ENCODE data around the gene RBM4B. TPM values are rescaled to one million over a fixed set of nuclear protein-coding genes. Genes with fewer than 3 reads are reported as not detected.

The RBM4B gene
- 13.0 and 16.2 TPM in 2 replicates for total RNA-seq

DNA sequence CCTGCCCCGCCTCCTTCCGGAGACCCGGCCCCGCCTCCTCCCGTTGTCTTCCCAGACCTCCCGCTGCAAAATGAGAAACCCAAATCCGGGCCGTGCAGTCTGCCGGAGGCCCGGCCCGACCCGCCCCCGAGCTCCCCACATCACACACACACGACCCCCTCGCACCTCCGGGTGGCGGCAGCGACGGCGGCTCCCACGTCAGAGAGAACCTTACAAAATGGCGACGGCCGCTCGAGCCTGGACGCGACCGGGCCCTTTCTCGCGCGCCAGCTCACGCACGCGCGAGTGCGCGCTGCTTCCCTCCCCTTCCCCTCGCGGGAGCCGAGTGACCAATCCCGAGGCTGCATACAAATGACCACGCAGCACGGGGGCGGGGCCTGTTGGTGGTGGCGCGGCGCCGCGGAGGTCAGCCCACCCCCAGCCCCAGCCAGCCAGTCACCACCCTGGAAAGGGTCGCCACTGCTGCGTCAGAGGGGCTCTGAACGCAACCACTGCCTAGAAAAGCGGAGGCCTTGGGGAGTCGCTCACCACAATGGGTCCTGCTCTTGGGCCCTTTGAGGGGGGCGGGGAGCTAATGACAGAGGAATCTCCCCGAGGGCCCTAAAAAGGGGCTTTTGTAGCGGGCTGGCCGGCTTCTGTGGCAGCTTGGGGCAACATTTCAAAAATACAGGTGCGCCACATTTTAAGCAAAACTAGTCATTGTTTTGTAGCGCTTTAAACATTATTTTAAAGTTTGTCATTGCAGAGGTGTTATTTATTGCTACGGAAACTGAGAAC is at the start of gene RBM4B:
RBM4B (minus strand) TSS at position 289 of the 777 bp plus-strand sequence. CDS start 808 bp downstream, outside the sequence.

GRCh38 chr11:66638177-66639065 is 39.3 kb downstream of the RBM4B start, which contains the start of gene RBM4:
RBM4 (plus strand) TSS chr11:66638703; CDS start chr11:66639712, 1,009 bp downstream.

DNA sequence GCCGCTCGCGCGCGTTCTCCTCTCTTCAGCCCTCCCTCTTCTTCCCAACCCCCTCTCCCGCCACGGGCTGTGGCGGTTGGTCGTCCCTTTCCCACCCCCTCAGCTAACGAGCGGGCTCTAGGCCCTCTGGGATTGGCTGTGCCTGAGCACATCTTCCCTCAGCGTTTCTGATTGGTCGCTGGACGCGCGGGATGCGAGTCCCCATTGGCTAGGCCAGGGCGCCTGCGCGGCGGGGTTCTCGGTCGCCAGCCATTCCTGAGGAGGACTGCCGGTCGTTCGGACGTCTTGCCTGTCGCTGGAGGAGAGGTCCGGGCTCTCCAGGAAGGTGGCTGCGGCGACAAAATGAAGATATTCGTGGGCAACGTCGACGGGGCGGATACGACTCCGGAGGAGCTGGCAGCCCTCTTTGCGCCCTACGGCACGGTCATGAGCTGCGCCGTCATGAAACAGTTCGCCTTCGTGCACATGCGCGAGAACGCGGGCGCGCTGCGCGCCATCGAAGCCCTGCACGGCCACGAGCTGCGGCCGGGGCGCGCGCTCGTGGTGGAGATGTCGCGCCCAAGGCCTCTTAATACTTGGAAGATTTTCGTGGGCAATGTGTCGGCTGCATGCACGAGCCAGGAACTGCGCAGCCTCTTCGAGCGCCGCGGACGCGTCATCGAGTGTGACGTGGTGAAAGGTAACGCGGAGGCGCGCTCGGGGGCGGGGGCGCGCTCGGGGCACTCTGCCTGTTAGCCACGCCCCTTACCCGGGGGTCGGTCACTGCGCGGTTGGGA is 61.1 kb downstream of the RBM4B start, which contains the start of gene RBM14:
RBM14 (plus strand) TSS at position 252 of the 776 bp plus-strand sequence; CDS start at position 343, 91 bp downstream.

Other genes starting within 250 kb of the RBM4B start
- 24.1 and 36.6 TPM in 2 replicates for gene MRPL11, start 239.0 kb downstream of the RBM4B start, total RNA-seq
- 8.5 and 9.9 TPM in 2 replicates for gene PELI3, start 211.0 kb downstream of the RBM4B start, total RNA-seq
- gene DPP3, start 197.5 kb downstream of the RBM4B start, total RNA-seq: 43.9 and 68.2 TPM in 2 replicates
- 20.4 and 28.7 TPM in 2 replicates for gene BBS1, start 167.3 kb downstream of the RBM4B start, total RNA-seq
- gene ZDHHC24, start 131.8 kb downstream of the RBM4B start, total RNA-seq: 17.1 and 33.2 TPM in 2 replicates
- under 0.01 TPM in 2 replicates for gene ACTN3, start 131.0 kb downstream of the RBM4B start, total RNA-seq
- 65.9 and 72.4 TPM in 2 replicates for gene CTSF, start 109.3 kb downstream of the RBM4B start, total RNA-seq
- 0.16 TPM in 1 of 2 replicates, not detected in the other for gene CCDC87, start 84.8 kb downstream of the RBM4B start, total RNA-seq
- 43.7 and 50.4 TPM in 2 replicates for gene CCS, start 84.7 kb downstream of the RBM4B start, total RNA-seq
- 21.3 and 29.2 TPM in 2 replicates for gene RBM14, start 61.3 kb downstream of the RBM4B start, total RNA-seq
- 124 and 173 TPM in 2 replicates for gene RBM4, start 39.2 kb downstream of the RBM4B start, total RNA-seq
- 0.16 TPM in 1 of 2 replicates, not detected in the other for gene SPTBN2, start 51.3 kb upstream of the RBM4B start, total RNA-seq
- gene RCE1, start 165.6 kb upstream of the RBM4B start, total RNA-seq: 14.8 and 15.9 TPM in 2 replicates
- 17.3 and 18.1 TPM in 2 replicates for gene LRFN4, start 179.2 kb upstream of the RBM4B start, total RNA-seq